ENCODE measurements around the gene CDH23.

CDH23 gene

GRCh38 chr10:71472466-71472865, 75.7 kb downstream of the CDH23 start:
- H3K27ac ChIP-seq: no peak overlapping the region
- H2AFZ ChIP-seq: no peak overlapping the region
- no peaks in the 10 kb centered on the region for H3K36me3 ChIP-seq (ENCODE audit: control insufficient read depth, insufficient read depth, low read length)
- no peaks in the 10 kb centered on the region for H3K27me3 ChIP-seq (ENCODE audit: control insufficient read depth, insufficient read depth, low read length)
- H3K4me1 ChIP-seq: peaks cover 3% of the 10 kb centered on the region
- no peak overlapping the region for H3K9ac ChIP-seq
- no peaks in the 10 kb centered on the region for H3K9me3 ChIP-seq (ENCODE audit: control insufficient read depth, low read length)
- no peak for TF ChIP-seq CTCF (IDR thresholded peaks at IDR 0.05)
- no peak overlapping the region for H3K4me2 ChIP-seq (ENCODE audit: low read length)
- H3K4me3 ChIP-seq (ENCODE audit: low read depth, low read length): no peak overlapping the region
- peaks cover 3% of the 10 kb centered on the region for H3K79me2 ChIP-seq

DNA sequence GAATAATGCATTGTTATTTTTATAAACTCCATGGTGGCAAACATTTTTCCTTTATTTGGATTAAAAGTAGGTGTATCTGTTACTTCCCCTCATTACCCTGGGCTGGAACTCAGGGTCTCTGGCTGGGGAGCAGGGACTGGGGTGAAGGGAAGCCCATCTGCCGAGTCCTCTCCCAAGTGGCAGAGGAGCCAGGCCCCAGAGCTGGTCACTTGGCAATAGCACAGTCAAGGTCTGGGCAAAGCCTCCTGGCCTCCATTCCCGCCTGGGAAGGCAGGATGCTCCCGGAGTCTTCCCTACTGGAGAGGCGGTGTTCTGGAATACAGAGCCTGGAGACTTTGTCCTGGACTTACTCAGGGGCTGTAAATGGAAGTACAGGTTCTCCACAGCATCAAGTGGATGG, 76.2 kb downstream of the CDH23 start:
- Histone ChIP-seq H2AFZ (no peak overlapping the region), H3K27ac (no peak overlapping the region)

DNA sequence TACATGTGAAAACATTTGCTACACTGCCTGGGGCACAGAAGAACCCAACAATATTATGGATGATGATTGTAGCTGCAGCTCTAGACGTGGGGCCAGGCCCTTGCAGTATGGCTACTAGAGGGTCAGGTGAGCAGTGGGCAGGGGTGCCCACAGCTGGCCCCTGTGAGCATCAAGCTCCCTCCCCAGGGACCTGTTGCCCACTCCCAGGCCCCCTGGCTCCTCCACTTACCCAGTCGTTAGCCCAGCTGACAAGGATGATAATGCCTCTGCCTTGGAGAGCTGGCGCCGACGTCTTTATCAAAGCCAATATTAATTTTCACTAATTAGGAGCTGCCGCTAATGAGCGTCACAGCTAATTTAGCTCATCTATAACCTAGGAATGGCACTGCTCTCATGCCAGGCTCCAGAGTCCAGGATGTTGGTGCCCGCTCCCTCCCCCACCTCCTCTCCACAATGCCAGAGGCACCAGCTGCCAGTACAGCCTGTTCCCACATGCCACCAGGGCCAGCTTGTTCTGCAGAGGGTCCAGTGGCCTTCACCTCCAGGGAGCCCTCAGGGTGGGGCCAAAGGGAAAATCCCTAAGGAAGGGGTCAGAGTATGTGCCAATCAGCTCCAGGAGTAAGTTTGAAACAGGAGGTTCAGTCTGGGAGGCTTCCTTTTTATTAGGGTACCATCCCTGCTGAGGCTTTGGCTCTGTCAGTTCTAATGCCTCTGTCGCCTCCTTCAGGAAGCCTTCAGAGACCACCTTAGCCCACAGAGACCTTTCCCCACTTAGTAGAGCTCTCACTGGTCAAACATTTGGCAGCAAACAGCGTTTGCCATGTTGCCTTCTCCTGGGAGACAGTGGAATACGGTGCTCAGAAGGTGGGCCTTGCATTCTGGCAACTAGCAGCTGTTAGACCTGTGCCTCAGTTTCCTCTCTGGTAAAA, 77.2 kb downstream of the CDH23 start:
- no peak for TF ChIP-seq CTCF (IDR thresholded peaks at IDR 0.05)
- H3K36me3 ChIP-seq (ENCODE audit: control insufficient read depth, insufficient read depth, low read length): no peaks in the 10 kb centered on the region
- no peak overlapping the region for H3K27ac ChIP-seq
- no peaks in the 10 kb centered on the region for H3K9me3 ChIP-seq (ENCODE audit: control insufficient read depth, low read length)
- no peak overlapping the region for H3K9ac ChIP-seq
- H2AFZ ChIP-seq: no peak overlapping the region
- no peaks in the 10 kb centered on the region for H3K27me3 ChIP-seq (ENCODE audit: control insufficient read depth, insufficient read depth, low read length)
- H3K4me2 ChIP-seq (ENCODE audit: low read length): no peak overlapping the region
- no peak overlapping the region for H3K4me3 ChIP-seq (ENCODE audit: low read depth, low read length)
- peaks cover 3% of the 10 kb centered on the region for H3K79me2 ChIP-seq
- peaks cover 3% of the 10 kb centered on the region for H3K4me1 ChIP-seq

More for the DNA sequence above, 76.2 kb downstream of the CDH23 start:
- no peak overlapping the region for H3K9ac ChIP-seq
- H3K79me2 ChIP-seq: peaks cover 3% of the 10 kb centered on the region
- H3K4me3 ChIP-seq (ENCODE audit: low read depth, low read length): no peak overlapping the region
- no peaks in the 10 kb centered on the region for H3K9me3 ChIP-seq (ENCODE audit: control insufficient read depth, low read length)
- TF ChIP-seq CTCF (IDR thresholded peaks at IDR 0.05): no peak
- no peaks in the 10 kb centered on the region for H3K36me3 ChIP-seq (ENCODE audit: control insufficient read depth, insufficient read depth, low read length)
- no peak overlapping the region for H3K4me2 ChIP-seq (ENCODE audit: low read length)
- H3K27me3 ChIP-seq (ENCODE audit: control insufficient read depth, insufficient read depth, low read length): no peaks in the 10 kb centered on the region
- H3K4me1 ChIP-seq: peaks cover 3% of the 10 kb centered on the region

GRCh38 chr10:71474702-71475242, 78.1 kb downstream of the CDH23 start:
- Histone ChIP-seq H3K27me3 (ENCODE audit: control insufficient read depth, insufficient read depth, low read length) (no peaks in the 10 kb centered on the region), H3K9ac (no peak overlapping the region), H3K9me3 (ENCODE audit: control insufficient read depth, low read length) (no peaks in the 10 kb centered on the region), H3K4me2 (ENCODE audit: low read length) (no peak overlapping the region), H3K4me3 (ENCODE audit: low read depth, low read length) (no peak overlapping the region), H3K36me3 (ENCODE audit: control insufficient read depth, insufficient read depth, low read length) (no peaks in the 10 kb centered on the region), H3K27ac (no peak overlapping the region), H3K79me2 (peaks cover 6% of the 10 kb centered on the region), H3K4me1 (peaks cover 3% of the 10 kb centered on the region), H2AFZ (no peak overlapping the region)
- TF ChIP-seq CTCF (IDR thresholded peaks at IDR 0.05): no peak
